ENCODE measurements around the gene GPA33. TPM values are rescaled to one million over a fixed set of nuclear protein-coding genes. Genes with fewer than 3 reads are reported as not detected.
"Not testable (repeated sequence)": the region's sequence is repeated elsewhere in the genome, so short reads cannot be mapped to it uniquely, and the experiment has no call there.

The GPA33 gene
- total RNA-seq, 1 donor from 2014 or later = 0.41 TPM

- DNase-seq = no peak
Observed at GRCh38 chr1:167056529-167057231, 33.5 kb downstream of the GPA33 start.

DNA sequence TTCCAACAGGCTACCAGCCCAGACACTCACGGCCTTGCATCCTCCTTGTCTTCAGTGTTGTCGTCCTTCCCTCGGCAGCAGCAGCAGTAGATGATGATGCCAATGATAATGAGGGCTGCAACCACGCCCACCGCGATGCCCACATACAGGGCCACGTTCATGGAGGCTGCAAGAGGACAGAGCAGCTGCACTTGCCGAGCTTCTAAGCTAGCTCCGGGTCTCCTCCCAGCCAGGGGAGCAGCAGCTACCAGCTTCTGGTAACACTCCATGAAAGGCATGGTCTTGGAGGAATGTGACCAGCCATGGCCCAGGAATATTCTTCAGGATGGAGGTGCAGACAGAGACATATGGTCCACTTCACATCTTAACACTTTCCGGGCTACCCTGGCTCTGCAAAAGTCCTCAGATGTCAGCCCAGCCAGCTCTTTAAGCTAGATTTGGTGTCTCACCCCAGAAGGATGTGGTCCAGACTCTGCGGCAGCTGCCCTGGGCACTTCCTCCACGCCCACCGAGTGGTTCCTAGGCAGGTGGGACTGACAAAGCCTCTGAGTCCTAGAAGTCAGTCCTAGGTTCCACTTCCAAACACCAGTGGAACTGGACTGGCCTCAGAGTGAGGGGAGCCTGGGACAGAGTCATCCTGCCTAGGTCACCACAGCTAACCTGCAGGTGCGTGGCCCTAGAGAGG is 35.1 kb downstream of the GPA33 start:
- no peak for DNase-seq

GRCh38 chr1:167054531-167054930 is 35.6 kb downstream of the GPA33 start:
- DNase-seq = no peak

GRCh38 chr1:167052389-167052788 is 37.8 kb downstream of the GPA33 start:
- DNase-seq = no peak

- no peak for DNase-seq
Observed at GRCh38 chr1:167051907-167052306, 38.3 kb downstream of the GPA33 start.

DNA sequence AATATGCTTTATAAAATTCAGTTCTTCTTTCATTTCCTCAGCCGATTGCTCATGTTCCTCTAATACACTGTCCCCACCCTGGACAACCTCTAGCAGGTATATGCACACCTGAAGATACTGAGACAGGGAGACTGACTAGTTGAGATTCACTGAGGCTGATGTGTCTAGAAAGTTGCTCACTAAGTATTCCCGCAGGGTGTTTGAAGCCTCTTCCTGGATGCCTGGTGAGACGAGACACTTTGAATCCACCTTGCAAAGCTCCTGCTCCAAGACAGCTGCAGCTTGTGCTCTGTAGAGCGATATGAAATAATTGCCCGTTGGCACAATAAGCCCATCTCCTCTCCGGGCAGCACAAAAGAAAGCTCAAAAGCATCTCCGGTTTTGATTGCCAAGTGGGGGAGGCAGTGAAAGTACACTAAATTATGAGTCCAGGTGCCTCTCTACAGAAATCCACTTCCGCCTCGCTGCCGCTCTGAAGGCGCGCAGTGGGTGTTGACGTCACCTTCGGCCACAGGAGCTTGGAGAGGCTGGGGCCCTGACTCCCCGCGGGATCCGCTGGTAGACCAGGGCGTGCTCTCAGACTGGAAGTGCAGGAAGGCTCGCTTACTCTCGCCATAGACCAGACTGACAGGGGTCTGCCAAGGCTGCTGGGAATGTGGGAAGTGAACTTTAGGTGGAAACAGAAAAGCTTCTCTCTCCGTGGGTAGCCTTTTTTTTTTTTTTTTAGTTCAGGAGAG is 46.3 kb downstream of the GPA33 start:
- DNase-seq = peak; percentile 76

- DNase-seq = no peak
Observed at GRCh38 chr1:167033646-167034045, 56.5 kb downstream of the GPA33 start.

DNA sequence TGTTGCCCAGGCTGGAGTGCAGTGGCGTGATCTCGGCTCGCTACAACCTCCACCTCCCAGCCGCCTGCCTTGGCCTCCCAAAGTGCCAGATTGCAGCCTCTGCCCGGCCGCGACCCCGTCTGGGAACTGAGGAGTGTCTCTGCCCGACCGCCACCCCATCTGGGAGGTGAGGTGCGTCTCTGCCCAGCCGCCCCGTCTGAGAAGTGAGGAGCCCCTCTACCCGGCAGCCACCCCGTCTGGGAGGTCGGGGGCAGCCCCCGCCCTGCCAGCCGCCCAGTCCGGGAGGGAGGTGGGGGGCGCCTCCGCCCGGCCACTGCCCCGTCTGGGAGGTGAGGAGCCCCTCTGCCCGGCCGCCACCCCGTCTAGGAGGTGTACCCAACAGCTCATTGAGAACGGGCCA is 60.6 kb downstream of the GPA33 start:
- DNase-seq = not testable (repeated sequence)

DNA sequence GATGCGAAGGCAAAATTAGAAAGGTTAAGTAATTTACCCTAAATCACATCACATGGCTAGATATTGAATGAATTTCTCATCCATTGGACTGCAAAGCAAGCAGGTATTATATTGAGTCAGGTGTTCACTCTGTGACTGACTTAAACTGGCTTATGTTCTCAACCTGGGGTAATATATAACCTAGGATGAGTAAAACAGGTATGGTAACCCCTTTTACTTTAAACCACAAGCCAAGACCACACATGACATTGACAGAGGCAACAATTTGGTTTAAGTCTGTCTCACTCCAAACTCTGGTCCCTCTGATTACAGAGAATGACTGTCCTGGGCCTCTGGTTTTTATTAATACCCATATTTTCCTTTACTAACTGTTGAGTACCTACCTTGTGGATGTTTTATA is 67.8 kb downstream of the GPA33 start:
- no peak for DNase-seq

GRCh38 chr1:167016100-167016750 is 74.0 kb downstream of the GPA33 start:
- DNase-seq = no peak

GRCh38 chr1:167013108-167013929 is 76.9 kb downstream of the GPA33 start:
- DNase-seq = peak; percentile 43

DNA sequence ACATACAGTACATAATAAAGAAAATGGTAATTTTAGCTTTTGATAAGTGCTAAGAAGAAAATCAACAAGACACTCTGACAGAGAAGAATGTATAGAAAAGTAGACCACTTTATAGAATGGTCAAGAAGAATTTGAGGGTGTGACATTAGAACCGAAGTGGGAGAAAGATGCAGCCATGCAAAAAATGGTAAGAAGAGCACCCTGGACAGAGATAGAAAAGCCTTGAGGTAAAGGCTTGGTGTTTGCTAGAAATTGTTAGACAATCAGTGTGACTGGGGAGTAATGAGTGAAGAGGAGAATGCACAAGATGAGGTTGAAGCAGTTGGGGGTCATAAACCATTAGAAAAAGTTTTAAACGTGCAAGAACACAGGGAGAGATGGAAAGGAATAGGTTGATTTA is 77.6 kb downstream of the GPA33 start:
- no peak for DNase-seq

GRCh38 chr1:167011560-167012191 is 78.5 kb downstream of the GPA33 start:
- DNase-seq = no peak

DNA sequence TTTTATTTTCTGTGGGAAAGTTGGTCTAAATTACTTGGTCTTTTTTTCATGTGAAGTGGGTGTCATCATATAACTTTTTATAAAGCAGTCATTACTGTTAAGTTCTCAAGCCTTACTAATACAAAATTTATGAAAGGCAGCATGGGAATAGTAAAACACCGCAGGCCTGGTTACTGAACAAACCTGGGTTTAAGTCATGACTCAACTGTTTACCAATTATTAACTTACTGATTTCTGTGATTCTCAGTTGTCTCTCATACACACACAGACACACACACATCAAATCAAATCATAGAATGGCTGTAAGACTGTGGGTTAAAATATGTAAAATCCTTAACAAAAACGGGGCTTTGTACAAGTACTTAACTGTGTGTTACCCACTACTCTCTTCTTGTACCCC is 86.5 kb downstream of the GPA33 start:
- no peak for DNase-seq

Small RNA genes within 50 kb of the gene (small RNA-seq; reads per million reads assigned to genes)
- 0.37 reads per million, percentile 62 among the genes with 10 or more reads in this experiment for gene RNA5SP65 (ENCODE audit: low replicate concordance)

Other genes with a start within 250 kb of the GPA33 start
- gene TADA1, start 214.1 kb downstream of the GPA33 start, total RNA-seq = 19.4 TPM
- 6.7 TPM for gene ILDR2, start 114.8 kb downstream of the GPA33 start, total RNA-seq
- not detected for gene MAEL, start 101.1 kb downstream of the GPA33 start, total RNA-seq
- 82.9 TPM for gene STYXL2, start 3.7 kb upstream of the GPA33 start, total RNA-seq
- 17.4 TPM for gene POU2F1, start 130.5 kb upstream of the GPA33 start, total RNA-seq